ENCODE results near the gene NFE2L2. TPM values are rescaled to one million over a fixed set of nuclear protein-coding genes. Genes with fewer than 3 reads are reported as not detected.

NFE2L2 gene
- total RNA-seq, 1 donor from 2014 or later, result 105 TPM

GRCh38 chr2:177260379-177260778 lies 4.1 kb downstream of the NFE2L2 start:
- H3K27me3 ChIP-seq, result no peaks in the 10 kb centered on the region
- H3K36me3 ChIP-seq, result no peaks in the 10 kb centered on the region
- ATAC-seq (no peak), DNase-seq (no peak)
- no peak for TF ChIP-seq CTCF (IDR thresholded peaks at IDR 0.05)
- H3K4me3 ChIP-seq, result no peak overlapping the region
- peak overlapping the region; percentile 32 for H3K27ac ChIP-seq
- intact Hi-C loops (cut with DNase I), result loop anchor here (10.0 kb wide), 1 partner anchor 46 kb away; the partner anchor contains the start of gene HNRNPA3
- peaks cover 65% of the 10 kb centered on the region for H3K4me1 ChIP-seq
- no peaks in the 10 kb centered on the region for H3K9me3 ChIP-seq

- H3K36me3 ChIP-seq, result no peaks in the 10 kb centered on the region
- intact Hi-C loops (cut with DNase I), result no loop called here
- H3K4me3 ChIP-seq, result no peak overlapping the region
- H3K9me3 ChIP-seq, result no peaks in the 10 kb centered on the region
- H3K4me1 ChIP-seq, result peaks cover 87% of the 10 kb centered on the region
- no peaks in the 10 kb centered on the region for H3K27me3 ChIP-seq
- H3K27ac ChIP-seq, result no peak overlapping the region
- ATAC-seq, result no peak
- DNase-seq, result no peak
- no peak for TF ChIP-seq CTCF (IDR thresholded peaks at IDR 0.05)
These were observed 6.5 kb downstream of the NFE2L2 start for GRCh38 chr2:177258059-177258458.

- no peak for DNase-seq
- Histone ChIP-seq H3K4me3 (no peak overlapping the region), H3K27me3 (no peaks in the 10 kb centered on the region), H3K36me3 (no peaks in the 10 kb centered on the region), H3K9me3 (no peaks in the 10 kb centered on the region), H3K4me1 (peaks cover 93% of the 10 kb centered on the region), H3K27ac (peak overlapping the region; percentile 17)
- no peak for TF ChIP-seq CTCF (IDR thresholded peaks at IDR 0.05)
- ATAC-seq, result no peak
- intact Hi-C loops (cut with DNase I), result no loop called here
These were observed 7.1 kb downstream of the NFE2L2 start for GRCh38 chr2:177257471-177257870.

GRCh38 chr2:177256695-177257094 lies 7.8 kb downstream of the NFE2L2 start:
- ATAC-seq, result no peak
- H3K4me1 ChIP-seq, result peaks cover 97% of the 10 kb centered on the region
- H3K36me3 ChIP-seq, result no peaks in the 10 kb centered on the region
- intact Hi-C loops (cut with DNase I), result no loop called here
- no peak for DNase-seq
- no peaks in the 10 kb centered on the region for H3K9me3 ChIP-seq
- no peak overlapping the region for H3K27ac ChIP-seq
- no peaks in the 10 kb centered on the region for H3K27me3 ChIP-seq
- TF ChIP-seq CTCF (IDR thresholded peaks at IDR 0.05), result no peak
- no peak overlapping the region for H3K4me3 ChIP-seq

GRCh38 chr2:177256026-177256425 lies 8.5 kb downstream of the NFE2L2 start:
- no peaks in the 10 kb centered on the region for H3K27me3 ChIP-seq
- no peak overlapping the region for H3K27ac ChIP-seq
- H3K4me3 ChIP-seq, result no peak overlapping the region
- no peak for TF ChIP-seq CTCF (IDR thresholded peaks at IDR 0.05)
- no peaks in the 10 kb centered on the region for H3K9me3 ChIP-seq
- no peak for ATAC-seq
- DNase-seq, result no peak
- no peaks in the 10 kb centered on the region for H3K36me3 ChIP-seq
- intact Hi-C loops (cut with DNase I), result no loop called here
- H3K4me1 ChIP-seq, result peaks cover 97% of the 10 kb centered on the region

GRCh38 chr2:177255227-177255601 lies 9.3 kb downstream of the NFE2L2 start:
- ATAC-seq, result no peak
- Histone ChIP-seq H3K4me3 (no peak overlapping the region), H3K4me1 (peaks cover 97% of the 10 kb centered on the region)

More at GRCh38 chr2:177255227-177255601, 9.3 kb downstream of the NFE2L2 start:
- TF ChIP-seq CTCF (IDR thresholded peaks at IDR 0.05), result no peak
- Histone ChIP-seq H3K36me3 (no peaks in the 10 kb centered on the region), H3K27ac (no peak overlapping the region), H3K27me3 (no peaks in the 10 kb centered on the region), H3K9me3 (no peaks in the 10 kb centered on the region)
- intact Hi-C loops (cut with DNase I), result no loop called here
- no peak for DNase-seq

Data from upper lobe of right lung (tissue), 1 donor.